ENCODE results near the gene PLCXD1.

Gene PLCXD1

DNA sequence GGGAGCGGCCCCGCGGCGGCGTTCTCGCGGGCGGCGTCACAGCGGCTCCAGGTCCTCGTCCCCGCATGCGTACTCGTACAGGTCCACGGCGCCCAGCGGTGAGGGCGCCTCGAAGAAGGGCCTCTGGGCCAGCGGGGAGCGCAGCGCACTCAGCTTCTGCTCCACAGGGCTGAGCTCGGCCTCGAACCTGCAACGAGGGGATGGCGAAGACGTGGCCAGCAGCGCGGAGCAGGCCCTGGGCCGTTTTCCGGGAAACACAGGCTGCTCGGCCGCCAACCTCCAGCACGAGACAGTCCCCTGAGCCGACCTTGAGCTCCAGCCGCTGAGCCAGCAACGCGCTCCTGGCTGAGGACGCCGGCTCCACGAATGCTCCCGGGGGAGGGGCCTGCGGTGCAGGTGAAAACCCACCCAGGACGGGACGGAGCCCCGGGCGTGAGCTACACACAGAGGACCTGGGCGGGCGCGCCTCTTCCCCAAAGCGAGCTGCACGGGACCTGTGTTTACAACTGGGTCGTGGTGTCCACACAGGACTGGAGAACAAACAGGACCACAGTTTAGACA, 53.2 kb downstream of the PLCXD1 start:
- H3F3A ChIP-seq (ENCODE audit: insufficient read depth, low read length) = no peaks in the 10 kb centered on the region
- no peak overlapping the region for H2AFZ ChIP-seq (ENCODE audit: low read length)
- no peaks in the 10 kb centered on the region for H3K27me3 ChIP-seq (ENCODE audit: insufficient read depth, low read length)
- H4K20me1 ChIP-seq (ENCODE audit: insufficient read depth, low read length) = no peaks in the 10 kb centered on the region
- H3K4me3 ChIP-seq (ENCODE audit: low read depth, low read length, poor library complexity, severe bottlenecking) = no peak overlapping the region
- no peak overlapping the region for H3K9ac ChIP-seq (ENCODE audit: low read length)
- no peaks in the 10 kb centered on the region for H3K9me2 ChIP-seq (ENCODE audit: low read depth, low read length)
- no peak overlapping the region for H3K27ac ChIP-seq (ENCODE audit: low read depth, low read length, poor library complexity, severe bottlenecking)
- H3K4me1 ChIP-seq (ENCODE audit: insufficient read depth, low read length, severe bottlenecking) = peaks cover 4% of the 10 kb centered on the region
- TF ChIP-seq EZH2 (IDR thresholded peaks at IDR 0.05; ENCODE audit: borderline replicate concordance, low read length) = no peak
- TF ChIP-seq, protein P1, sequence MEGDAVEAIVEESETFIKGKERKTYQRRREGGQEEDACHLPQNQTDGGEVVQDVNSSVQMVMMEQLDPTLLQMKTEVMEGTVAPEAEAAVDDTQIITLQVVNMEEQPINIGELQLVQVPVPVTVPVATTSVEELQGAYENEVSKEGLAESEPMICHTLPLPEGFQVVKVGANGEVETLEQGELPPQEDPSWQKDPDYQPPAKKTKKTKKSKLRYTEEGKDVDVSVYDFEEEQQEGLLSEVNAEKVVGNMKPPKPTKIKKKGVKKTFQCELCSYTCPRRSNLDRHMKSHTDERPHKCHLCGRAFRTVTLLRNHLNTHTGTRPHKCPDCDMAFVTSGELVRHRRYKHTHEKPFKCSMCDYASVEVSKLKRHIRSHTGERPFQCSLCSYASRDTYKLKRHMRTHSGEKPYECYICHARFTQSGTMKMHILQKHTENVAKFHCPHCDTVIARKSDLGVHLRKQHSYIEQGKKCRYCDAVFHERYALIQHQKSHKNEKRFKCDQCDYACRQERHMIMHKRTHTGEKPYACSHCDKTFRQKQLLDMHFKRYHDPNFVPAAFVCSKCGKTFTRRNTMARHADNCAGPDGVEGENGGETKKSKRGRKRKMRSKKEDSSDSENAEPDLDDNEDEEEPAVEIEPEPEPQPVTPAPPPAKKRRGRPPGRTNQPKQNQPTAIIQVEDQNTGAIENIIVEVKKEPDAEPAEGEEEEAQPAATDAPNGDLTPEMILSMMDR (IDR thresholded peaks at IDR 0.05; ENCODE audit: low read length) = no peak
- no peaks in the 10 kb centered on the region for H3K79me2 ChIP-seq (ENCODE audit: insufficient read depth, low read length)
- H3K4me2 ChIP-seq (ENCODE audit: low read length) = no peak overlapping the region
- H3K9me3 ChIP-seq (ENCODE audit: low read length) = no peaks in the 10 kb centered on the region
- peaks cover 66% of the 10 kb centered on the region for H3K36me3 ChIP-seq (ENCODE audit: insufficient read depth, low read length)

GRCh38 chrX:334971-335757, 54.0 kb downstream of the PLCXD1 start:
- TF ChIP-seq EZH2 (IDR thresholded peaks at IDR 0.05; ENCODE audit: borderline replicate concordance, low read length) = no peak
- TF ChIP-seq, protein P1 (IDR thresholded peaks at IDR 0.05; ENCODE audit: low read length) = no peak
- Histone ChIP-seq H3K4me3 (ENCODE audit: low read depth, low read length, poor library complexity, severe bottlenecking) (no peak overlapping the region), H3K4me1 (ENCODE audit: insufficient read depth, low read length, severe bottlenecking) (peaks cover 4% of the 10 kb centered on the region), H4K20me1 (ENCODE audit: insufficient read depth, low read length) (no peaks in the 10 kb centered on the region), H3K36me3 (ENCODE audit: insufficient read depth, low read length) (peaks cover 66% of the 10 kb centered on the region), H3F3A (ENCODE audit: insufficient read depth, low read length) (no peaks in the 10 kb centered on the region), H3K79me2 (ENCODE audit: insufficient read depth, low read length) (no peaks in the 10 kb centered on the region), H2AFZ (ENCODE audit: low read length) (no peak overlapping the region), H3K9me3 (ENCODE audit: low read length) (no peaks in the 10 kb centered on the region), H3K27me3 (ENCODE audit: insufficient read depth, low read length) (no peaks in the 10 kb centered on the region), H3K27ac (ENCODE audit: low read depth, low read length, poor library complexity, severe bottlenecking) (no peak overlapping the region), H3K4me2 (ENCODE audit: low read length) (no peak overlapping the region), H3K9me2 (ENCODE audit: low read depth, low read length) (no peaks in the 10 kb centered on the region), H3K9ac (ENCODE audit: low read length) (no peak overlapping the region)

DNA sequence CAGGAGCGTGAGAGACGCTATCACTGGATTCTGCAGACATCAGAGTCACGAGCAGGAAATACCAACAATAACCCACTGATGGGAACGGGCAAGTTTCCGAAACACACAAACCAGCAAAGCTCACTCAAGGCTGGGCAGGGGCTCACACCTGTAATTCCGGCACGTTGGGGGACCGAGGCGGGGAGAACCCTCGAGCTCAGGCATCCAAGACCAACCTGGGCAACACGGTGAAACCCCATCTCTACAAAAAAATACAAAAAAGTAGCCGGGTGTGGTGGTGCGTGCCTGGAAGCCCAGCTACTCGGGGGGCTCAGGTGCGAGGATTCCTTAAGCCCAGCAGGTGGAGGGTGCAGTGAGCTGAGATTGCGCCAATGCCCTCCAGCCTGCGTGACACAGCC, 54.6 kb downstream of the PLCXD1 start:
- H3K27ac ChIP-seq (ENCODE audit: low read depth, low read length, poor library complexity, severe bottlenecking) = no peak overlapping the region
- H3K9me2 ChIP-seq (ENCODE audit: low read depth, low read length) = no peaks in the 10 kb centered on the region
- no peaks in the 10 kb centered on the region for H4K20me1 ChIP-seq (ENCODE audit: insufficient read depth, low read length)
- no peaks in the 10 kb centered on the region for H3F3A ChIP-seq (ENCODE audit: insufficient read depth, low read length)
- no peaks in the 10 kb centered on the region for H3K9me3 ChIP-seq (ENCODE audit: low read length)
- no peak overlapping the region for H2AFZ ChIP-seq (ENCODE audit: low read length)
- TF ChIP-seq, protein P1 (IDR thresholded peaks at IDR 0.05; ENCODE audit: low read length) = no peak
- no peak for TF ChIP-seq EZH2 (IDR thresholded peaks at IDR 0.05; ENCODE audit: borderline replicate concordance, low read length)
- H3K4me3 ChIP-seq (ENCODE audit: low read depth, low read length, poor library complexity, severe bottlenecking) = no peak overlapping the region
- no peak overlapping the region for H3K9ac ChIP-seq (ENCODE audit: low read length)
- H3K4me2 ChIP-seq (ENCODE audit: low read length) = no peak overlapping the region
- H3K4me1 ChIP-seq (ENCODE audit: insufficient read depth, low read length, severe bottlenecking) = peaks cover 4% of the 10 kb centered on the region
- H3K79me2 ChIP-seq (ENCODE audit: insufficient read depth, low read length) = no peaks in the 10 kb centered on the region
- peaks cover 70% of the 10 kb centered on the region for H3K36me3 ChIP-seq (ENCODE audit: insufficient read depth, low read length)
- no peaks in the 10 kb centered on the region for H3K27me3 ChIP-seq (ENCODE audit: insufficient read depth, low read length)
